Neutrophil (primary cell): ENCODE measurements around the gene HOXD13.

Source experiments
- H3K27ac ChIP-seq: fragments of 200-600 bp; sonication (generic); 2 replicates; pipeline ENCODE4 v1.5.1; 2016; ENCODE audit warnings: mild to moderate bottlenecking, moderate library complexity
- H3K27me3 ChIP-seq: fragments of 200-600 bp; sonication (generic); 2 replicates; pipeline ENCODE4 v1.6.0; 2016; ENCODE audit warnings: mild to moderate bottlenecking
- H3K36me3 ChIP-seq: fragments of 200-600 bp; sonication (generic); 2 replicates; pipeline ENCODE4 v1.5.1; 2017
- H3K4me1 ChIP-seq, 2 experiments: fragments of 200-600 bp in 1 of 2; sonication (generic) in 1 of 2; 1 replicate in 1 of 2; 2 replicates in 1 of 2; pipeline versions ENCODE4 v1.5.1 to v1.6.1; 2013 to 2016; ENCODE audit warnings: low read depth in 1 of 2, low read length in 1 of 2, mild to moderate bottlenecking in 1 of 2, moderate library complexity in 1 of 2; ENCODE audit not compliant: control insufficient read depth in 1 of 2, insufficient read depth in 1 of 2
- H3K4me3 ChIP-seq, 2 experiments: fragments of 200-600 bp in 1 of 2; sonication (generic) in 1 of 2; 1 replicate in 1 of 2; 2 replicates in 1 of 2; pipeline ENCODE4 v1.5.1; 2013 to 2016; ENCODE audit warnings: low read depth in 1 of 2, low read length in 1 of 2, mild to moderate bottlenecking in 1 of 2, moderate library complexity in 1 of 2
- H3K9me3 ChIP-seq: fragments of 200-600 bp; sonication (generic); 2 replicates; pipeline ENCODE4 v1.5.1; 2016
- TF ChIP-seq, protein P1 (sequence below): fragments of 200-600 bp; sonication (generic); IDR thresholded peaks from 2 replicates; pipeline ENCODE4 v1.5.1; 2016; ENCODE audit warnings: antibody characterized with exemption

Gene HOXD13

GRCh38 chr2:176132205-176133171, 40.0 kb downstream of the HOXD13 start:
- TF ChIP-seq, protein P1, sequence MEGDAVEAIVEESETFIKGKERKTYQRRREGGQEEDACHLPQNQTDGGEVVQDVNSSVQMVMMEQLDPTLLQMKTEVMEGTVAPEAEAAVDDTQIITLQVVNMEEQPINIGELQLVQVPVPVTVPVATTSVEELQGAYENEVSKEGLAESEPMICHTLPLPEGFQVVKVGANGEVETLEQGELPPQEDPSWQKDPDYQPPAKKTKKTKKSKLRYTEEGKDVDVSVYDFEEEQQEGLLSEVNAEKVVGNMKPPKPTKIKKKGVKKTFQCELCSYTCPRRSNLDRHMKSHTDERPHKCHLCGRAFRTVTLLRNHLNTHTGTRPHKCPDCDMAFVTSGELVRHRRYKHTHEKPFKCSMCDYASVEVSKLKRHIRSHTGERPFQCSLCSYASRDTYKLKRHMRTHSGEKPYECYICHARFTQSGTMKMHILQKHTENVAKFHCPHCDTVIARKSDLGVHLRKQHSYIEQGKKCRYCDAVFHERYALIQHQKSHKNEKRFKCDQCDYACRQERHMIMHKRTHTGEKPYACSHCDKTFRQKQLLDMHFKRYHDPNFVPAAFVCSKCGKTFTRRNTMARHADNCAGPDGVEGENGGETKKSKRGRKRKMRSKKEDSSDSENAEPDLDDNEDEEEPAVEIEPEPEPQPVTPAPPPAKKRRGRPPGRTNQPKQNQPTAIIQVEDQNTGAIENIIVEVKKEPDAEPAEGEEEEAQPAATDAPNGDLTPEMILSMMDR = no peak
- H3K4me3 ChIP-seq = peak overlapping the region; percentile 22 to 48
- H3K9me3 ChIP-seq = no peaks in the 10 kb centered on the region
- no peak overlapping the region for H3K27ac ChIP-seq
- peaks cover 100% of the 10 kb centered on the region for H3K27me3 ChIP-seq
- H3K36me3 ChIP-seq = no peaks in the 10 kb centered on the region
- H3K4me1 ChIP-seq = peaks cover 28 to 38% of the 10 kb centered on the region in 2 experiments

DNA sequence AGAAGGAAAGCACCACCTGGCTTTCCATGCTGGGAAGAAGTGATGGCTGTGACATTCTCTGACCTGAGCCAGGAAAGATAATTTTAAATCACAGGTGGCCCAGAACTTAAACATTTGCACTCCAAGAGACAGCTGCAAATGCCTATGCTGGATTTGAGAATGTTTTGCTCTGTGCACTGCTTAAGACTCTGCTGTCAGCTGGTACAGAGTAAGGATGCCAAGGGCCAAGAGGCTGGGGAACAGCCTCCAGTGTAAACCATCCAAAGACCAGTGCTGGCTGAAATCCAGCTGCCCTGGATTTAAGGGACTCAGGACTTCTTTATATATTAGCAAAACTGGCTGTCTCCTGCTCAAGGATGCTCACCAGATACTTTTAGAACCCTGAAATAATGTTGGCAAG, 40.9 kb downstream of the HOXD13 start:
- H3K27me3 ChIP-seq = peaks cover 100% of the 10 kb centered on the region
- peaks cover 28 to 38% of the 10 kb centered on the region in 2 experiments for H3K4me1 ChIP-seq
- H3K4me3 ChIP-seq = no peak overlapping the region
- no peak overlapping the region for H3K27ac ChIP-seq
- H3K9me3 ChIP-seq = no peaks in the 10 kb centered on the region
- TF ChIP-seq, protein P1 = no peak
- no peaks in the 10 kb centered on the region for H3K36me3 ChIP-seq

DNA sequence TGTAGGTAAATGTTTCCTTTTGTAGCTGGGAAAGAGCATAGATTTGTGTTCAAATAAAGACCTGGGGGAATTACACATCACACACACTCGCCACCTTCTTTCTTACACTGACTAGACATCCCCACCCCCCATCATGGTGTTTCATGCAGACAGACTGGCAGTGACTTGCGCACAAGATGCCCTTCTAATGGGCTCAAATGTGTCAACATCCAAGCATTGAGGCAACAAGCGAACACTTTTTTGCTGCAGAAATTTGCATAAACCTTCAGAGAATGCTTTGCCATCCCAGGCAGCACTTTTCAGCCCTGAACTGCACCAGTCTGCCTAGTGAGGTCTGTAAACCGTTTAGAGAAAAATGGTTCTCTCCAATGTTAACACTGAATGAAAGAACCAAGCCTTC, 41.5 kb downstream of the HOXD13 start:
- TF ChIP-seq, protein P1 = no peak
- Histone ChIP-seq H3K27me3 (peaks cover 100% of the 10 kb centered on the region), H3K9me3 (no peaks in the 10 kb centered on the region), H3K4me3 (no peak overlapping the region), H3K27ac (no peak overlapping the region), H3K4me1 (peaks cover 21 to 36% of the 10 kb centered on the region in 2 experiments), H3K36me3 (no peaks in the 10 kb centered on the region)

DNA sequence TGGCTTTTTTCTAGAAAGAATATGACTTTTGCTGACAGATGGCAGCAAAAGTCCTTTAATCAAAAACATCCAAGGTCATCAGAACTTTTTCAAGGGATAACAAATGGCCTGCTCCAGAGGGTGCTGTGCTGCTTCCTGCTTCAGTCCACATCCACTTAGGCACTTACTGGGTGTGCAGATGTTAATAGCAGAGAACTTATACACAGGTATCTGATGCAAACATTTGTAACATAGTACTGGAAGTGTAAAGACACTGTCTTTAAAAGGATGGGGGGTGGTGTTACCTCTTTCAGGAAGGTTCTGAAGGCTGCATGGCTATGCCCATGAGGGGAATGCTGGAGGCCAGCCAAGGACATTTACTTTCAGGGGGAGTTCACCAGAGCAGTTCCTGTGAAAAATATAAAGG, 42.5 kb downstream of the HOXD13 start:
- H3K27ac ChIP-seq = no peak overlapping the region
- peaks cover 17 to 28% of the 10 kb centered on the region in 2 experiments for H3K4me1 ChIP-seq
- H3K4me3 ChIP-seq = no peak overlapping the region
- TF ChIP-seq, protein P1 = no peak
- peaks cover 100% of the 10 kb centered on the region for H3K27me3 ChIP-seq
- no peaks in the 10 kb centered on the region for H3K9me3 ChIP-seq
- no peaks in the 10 kb centered on the region for H3K36me3 ChIP-seq

DNA sequence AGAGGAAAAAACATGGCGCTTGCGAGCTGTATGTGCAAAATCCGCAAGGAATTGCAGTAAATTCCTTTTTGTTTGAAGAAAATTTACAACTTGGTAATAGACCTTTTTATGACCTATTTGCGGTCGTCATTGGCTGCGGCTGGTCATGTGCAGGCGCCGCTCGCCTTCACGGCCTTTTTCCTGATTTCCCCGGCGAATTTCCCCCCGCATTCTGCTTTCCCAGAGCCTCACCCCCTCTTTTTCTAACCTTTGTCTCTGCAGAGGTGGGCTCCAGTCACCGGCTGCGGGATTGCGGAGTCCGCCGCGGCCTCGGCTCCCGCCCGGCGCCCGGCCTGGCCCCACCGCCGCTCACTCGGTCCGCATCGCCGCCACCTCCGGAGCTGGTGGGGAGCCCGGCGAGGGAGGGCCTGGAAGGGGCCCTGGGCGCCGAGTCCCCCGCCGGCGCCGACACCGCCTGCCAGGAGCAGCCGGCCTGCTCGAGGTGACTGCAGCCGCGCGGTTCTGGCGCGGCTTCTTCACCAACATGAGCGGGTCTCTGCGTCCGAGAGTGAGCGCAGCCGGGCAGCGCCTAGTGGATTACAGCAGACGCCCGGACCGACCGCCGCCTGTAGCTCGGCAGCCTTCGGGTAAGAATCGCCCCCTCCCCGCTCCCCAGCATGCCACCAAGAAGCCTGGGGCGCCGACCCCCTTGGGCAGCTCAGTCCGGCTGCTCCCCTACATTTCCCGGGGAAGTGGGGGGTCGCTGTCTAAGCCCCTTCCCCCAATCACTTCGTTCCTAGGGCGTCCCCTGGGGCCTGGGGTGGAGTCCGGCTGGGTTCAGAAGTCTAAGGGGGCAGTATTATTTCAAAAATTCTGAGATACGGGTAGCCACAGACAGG, 44.1 kb downstream of the HOXD13 start:
- H3K4me3 ChIP-seq = peak overlapping the region in 1 of 2 experiments; percentile 35
- peaks cover 100% of the 10 kb centered on the region for H3K27me3 ChIP-seq
- peaks cover 17 to 24% of the 10 kb centered on the region in 2 experiments for H3K4me1 ChIP-seq
- H3K27ac ChIP-seq = no peak overlapping the region
- TF ChIP-seq, protein P1 = no peak
- H3K9me3 ChIP-seq = no peaks in the 10 kb centered on the region
- no peaks in the 10 kb centered on the region for H3K36me3 ChIP-seq
